Activated T-helper 2 cell treated with anti-CD3 and anti-CD28 coated beads, Interferon-gamma antibody, Interleukin-2, Interleukin-4, amounts not matched to agents 10 μg/mL and 5 μg/mL and 100 μg/mL, durations not matched to agents 14 hours and 24 hours and 36 hours (primary cell): Measurements from ENCODE around the gene RYK. TPM values are rescaled to one million over a fixed set of nuclear protein-coding genes. Genes with fewer than 3 reads are reported as not detected.
A peak's percentile ranks its signal among the peaks of the same experiment; 100 is the strongest.
"Not testable (repeated sequence)": the region's sequence is repeated elsewhere in the genome, so short reads cannot be mapped to it uniquely, and the experiment has no call there.

Experiments used
- DNase-seq: peaks from one replicate; pipeline ENCODE4 v3.0.0; 2021; ENCODE audit warnings: low spot score
- H3K27ac Mint-ChIP-seq: one replicate; pipeline ENCODE4 v1.8.0; 2021; ENCODE audit warnings: mixed read lengths
- H3K27me3 Mint-ChIP-seq: one replicate; pipeline ENCODE4 v1.8.0; 2021; ENCODE audit warnings: low read depth, mixed read lengths
- H3K36me3 Mint-ChIP-seq: one replicate; pipeline ENCODE4 v1.8.0; 2021; ENCODE audit warnings: low read depth, mixed read lengths
- H3K4me1 Mint-ChIP-seq: one replicate; pipeline ENCODE4 v1.8.0; 2021; ENCODE audit warnings: low read depth, mixed read lengths
- H3K4me3 Mint-ChIP-seq: one replicate; pipeline ENCODE4 v1.8.0; 2021; ENCODE audit warnings: low read depth, mild to moderate bottlenecking, moderate library complexity, mixed read lengths
- H3K9me3 Mint-ChIP-seq: one replicate; pipeline ENCODE4 v1.8.0; 2021; ENCODE audit warnings: mixed read lengths
- intact Hi-C: fragments of 100-400 bp; cut with micrococcal nuclease; formaldehyde crosslinking; loops from one replicate; pipeline ENCODE4 v1.15.1; 2023
- total RNA-seq: library from RNA; stranded (reverse); gene quantifications from 2 replicates; pipeline ENCODE4 v1.2.3, GENCODE V29; 2022

The RYK gene
- total RNA-seq, 1 donor from 2014 or later: 15.8 TPM

DNA sequence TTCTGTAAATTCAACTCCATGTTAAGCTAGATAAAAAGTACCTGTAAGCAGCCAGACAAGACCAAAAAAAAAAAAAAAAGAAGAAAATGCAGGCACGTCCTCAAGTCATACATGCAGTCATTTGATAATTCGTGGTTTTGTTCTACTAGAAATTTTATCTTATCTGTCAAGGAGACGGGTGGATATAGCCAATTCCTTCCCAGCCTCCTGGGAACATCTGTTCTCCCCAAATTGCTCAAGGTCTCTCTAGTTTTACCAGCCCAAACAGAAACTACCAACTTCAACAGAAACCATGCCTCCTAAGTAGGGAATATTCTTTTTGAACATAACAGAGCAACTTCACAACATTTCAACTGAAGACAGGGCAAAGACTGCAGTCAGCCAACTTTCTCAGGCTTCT, 19.5 kb downstream of the RYK start:
- no peaks in the 10 kb centered on the region for H3K9me3 Mint-ChIP-seq
- H3K4me3 Mint-ChIP-seq: no peak overlapping the region
- DNase-seq: no peak
- H3K27ac Mint-ChIP-seq: no peak overlapping the region
- H3K4me1 Mint-ChIP-seq: peaks cover 20% of the 10 kb centered on the region
- no peaks in the 10 kb centered on the region for H3K36me3 Mint-ChIP-seq
- intact Hi-C loops: no loop called here
- peaks cover 4% of the 10 kb centered on the region for H3K27me3 Mint-ChIP-seq

DNA sequence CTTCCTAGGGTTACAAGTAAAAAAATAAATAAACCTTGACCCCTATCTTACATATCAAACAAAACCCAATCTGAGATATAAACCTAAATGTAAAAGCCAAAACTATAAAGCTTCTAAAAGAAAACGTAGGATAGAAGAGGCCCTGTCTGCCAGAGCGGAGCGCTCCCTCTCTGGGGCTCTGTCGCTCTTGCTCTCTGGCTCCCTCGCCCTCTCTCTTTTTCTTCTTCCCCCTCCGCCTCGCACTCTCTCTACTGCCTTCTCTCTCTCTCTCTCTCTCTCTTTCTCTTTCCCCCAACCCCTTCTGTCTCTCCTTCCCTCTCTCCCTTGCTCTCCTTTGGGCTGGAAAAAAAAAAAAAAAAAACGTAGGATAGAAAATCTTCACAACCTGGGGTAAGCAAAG, 21.6 kb downstream of the RYK start:
- H3K9me3 Mint-ChIP-seq: no peaks in the 10 kb centered on the region
- H3K27me3 Mint-ChIP-seq: peaks cover 1% of the 10 kb centered on the region
- H3K27ac Mint-ChIP-seq: no peak overlapping the region
- no peak for DNase-seq
- H3K36me3 Mint-ChIP-seq: no peaks in the 10 kb centered on the region
- no peak overlapping the region for H3K4me3 Mint-ChIP-seq
- intact Hi-C loops: no loop called here
- peaks cover 15% of the 10 kb centered on the region for H3K4me1 Mint-ChIP-seq

DNA sequence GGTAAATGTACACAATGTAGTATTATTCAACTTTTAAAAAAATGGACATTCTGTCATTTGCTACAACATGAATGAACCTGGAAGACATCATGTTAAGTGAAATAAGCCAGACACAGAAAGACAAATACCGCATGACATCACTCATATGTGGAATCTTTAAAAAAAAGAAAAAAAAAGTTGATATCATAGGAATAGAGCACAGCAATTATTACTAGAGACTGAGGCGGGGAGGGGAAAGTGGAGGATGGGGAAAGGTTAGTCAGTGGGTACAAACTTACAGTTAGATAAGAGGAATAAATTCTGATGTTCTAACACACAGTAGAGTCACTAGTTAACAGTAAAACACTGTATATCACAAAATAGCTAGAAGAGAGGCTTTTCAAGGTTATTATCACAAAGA, 22.2 kb downstream of the RYK start:
- Mint-ChIP-seq H3K9me3 (no peaks in the 10 kb centered on the region), H3K4me1 (peaks cover 16% of the 10 kb centered on the region), H3K4me3 (no peak overlapping the region), H3K27me3 (peaks cover 1% of the 10 kb centered on the region), H3K27ac (no peak overlapping the region), H3K36me3 (no peaks in the 10 kb centered on the region)
- no peak for DNase-seq
- intact Hi-C loops: no loop called here

DNA sequence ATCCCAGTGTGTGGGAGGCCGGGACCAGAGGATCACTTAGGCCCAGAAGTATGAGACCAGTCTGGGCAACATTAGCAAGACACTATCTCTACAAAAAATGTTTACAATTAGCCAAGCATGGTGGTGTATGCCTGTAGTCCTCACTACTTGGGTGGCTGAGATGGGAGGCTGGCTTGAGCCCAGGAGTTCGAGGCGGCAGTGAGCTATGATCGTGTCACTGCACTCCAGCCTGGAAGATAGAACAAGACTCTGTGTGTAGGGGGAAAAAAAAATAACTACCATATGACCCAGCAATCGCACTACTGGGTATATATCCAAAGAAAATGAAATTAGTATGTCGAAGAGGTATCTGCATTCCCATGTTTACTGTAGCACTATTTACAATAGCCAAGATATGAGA, 22.6 kb downstream of the RYK start:
- no peaks in the 10 kb centered on the region for H3K36me3 Mint-ChIP-seq
- no peak overlapping the region for H3K27ac Mint-ChIP-seq
- H3K9me3 Mint-ChIP-seq: no peaks in the 10 kb centered on the region
- intact Hi-C loops: no loop called here
- no peak for DNase-seq
- peaks cover 16% of the 10 kb centered on the region for H3K4me1 Mint-ChIP-seq
- H3K4me3 Mint-ChIP-seq: no peak overlapping the region
- peaks cover 1% of the 10 kb centered on the region for H3K27me3 Mint-ChIP-seq

DNA sequence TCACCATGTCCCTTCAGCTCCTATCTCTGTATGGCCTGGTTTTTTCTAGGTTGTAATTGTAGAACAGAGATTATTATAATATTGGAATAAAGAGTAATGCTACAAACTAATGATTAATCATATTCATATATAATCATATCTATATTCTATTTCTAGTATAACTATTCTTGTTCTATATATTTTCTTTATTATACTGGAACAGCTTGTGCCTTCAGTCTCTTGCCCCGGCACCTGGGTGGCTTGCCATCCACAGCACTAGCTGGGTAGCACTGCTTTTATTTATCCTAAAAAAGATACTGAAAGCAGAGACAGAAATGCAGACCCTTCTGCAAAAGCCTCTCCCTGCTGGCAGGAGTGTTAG, 25.9 kb downstream of the RYK start:
- not testable (repeated sequence) for H3K4me3 Mint-ChIP-seq, H3K4me1 Mint-ChIP-seq, H3K27ac Mint-ChIP-seq, H3K36me3 Mint-ChIP-seq, H3K27me3 Mint-ChIP-seq, H3K9me3 Mint-ChIP-seq, DNase-seq
- intact Hi-C loops: loop anchor here (2.0 kb wide), 1 partner anchor 14 kb away; no protein-coding TSS in a partner anchor

DNA sequence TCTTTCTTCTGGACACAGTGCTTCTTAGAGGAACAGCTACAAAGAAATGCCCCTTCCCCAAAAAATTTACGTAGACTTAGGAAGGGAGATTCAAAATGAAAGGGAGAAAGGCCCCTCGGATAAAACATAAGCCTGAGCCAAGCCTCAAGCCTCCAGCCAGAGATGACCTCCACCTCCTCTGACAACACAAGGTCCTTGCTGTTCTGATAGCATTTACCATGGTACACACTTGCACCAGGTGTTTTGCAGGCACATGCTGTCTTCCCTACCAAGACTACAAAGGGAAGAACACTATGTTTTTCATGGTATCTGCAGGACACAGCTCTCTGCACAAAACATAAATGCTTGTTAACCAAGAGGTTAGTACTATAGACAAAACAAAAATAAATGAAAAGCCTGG, 27.8 kb downstream of the RYK start:
- Mint-ChIP-seq H3K4me3 (no peak overlapping the region), H3K9me3 (no peaks in the 10 kb centered on the region), H3K27ac (no peak overlapping the region), H3K36me3 (no peaks in the 10 kb centered on the region), H3K4me1 (peaks cover 5% of the 10 kb centered on the region), H3K27me3 (no peaks in the 10 kb centered on the region)
- intact Hi-C loops: no loop called here
- no peak for DNase-seq

DNA sequence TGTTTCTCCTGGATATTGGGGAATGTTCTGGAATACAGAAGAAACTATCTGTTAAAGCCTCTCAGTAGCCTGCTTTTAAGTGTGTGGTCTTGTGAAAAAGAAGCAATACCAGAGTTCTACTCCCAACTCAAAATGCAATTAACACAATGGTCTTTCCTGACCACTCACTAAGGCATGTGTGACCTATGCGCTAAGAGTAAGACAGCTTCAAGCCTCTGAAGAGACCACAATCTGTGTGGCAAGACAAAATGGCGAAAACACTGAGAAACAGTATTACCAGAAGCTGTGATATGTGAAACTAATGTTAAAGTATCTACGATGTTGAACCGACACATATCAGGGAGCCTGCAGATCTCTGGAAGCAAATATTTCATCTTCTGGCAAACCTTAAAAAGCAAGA, 33.8 kb downstream of the RYK start:
- no peak for DNase-seq
- no peaks in the 10 kb centered on the region for H3K36me3 Mint-ChIP-seq
- H3K27me3 Mint-ChIP-seq: peaks cover 6% of the 10 kb centered on the region
- intact Hi-C loops: loop anchor here (10.0 kb wide), 1 partner anchor 158 kb away; the partner anchor contains the start of gene AMOTL2
- H3K9me3 Mint-ChIP-seq: no peaks in the 10 kb centered on the region
- no peak overlapping the region for H3K4me3 Mint-ChIP-seq
- peaks cover 10% of the 10 kb centered on the region for H3K4me1 Mint-ChIP-seq
- no peak overlapping the region for H3K27ac Mint-ChIP-seq

DNA sequence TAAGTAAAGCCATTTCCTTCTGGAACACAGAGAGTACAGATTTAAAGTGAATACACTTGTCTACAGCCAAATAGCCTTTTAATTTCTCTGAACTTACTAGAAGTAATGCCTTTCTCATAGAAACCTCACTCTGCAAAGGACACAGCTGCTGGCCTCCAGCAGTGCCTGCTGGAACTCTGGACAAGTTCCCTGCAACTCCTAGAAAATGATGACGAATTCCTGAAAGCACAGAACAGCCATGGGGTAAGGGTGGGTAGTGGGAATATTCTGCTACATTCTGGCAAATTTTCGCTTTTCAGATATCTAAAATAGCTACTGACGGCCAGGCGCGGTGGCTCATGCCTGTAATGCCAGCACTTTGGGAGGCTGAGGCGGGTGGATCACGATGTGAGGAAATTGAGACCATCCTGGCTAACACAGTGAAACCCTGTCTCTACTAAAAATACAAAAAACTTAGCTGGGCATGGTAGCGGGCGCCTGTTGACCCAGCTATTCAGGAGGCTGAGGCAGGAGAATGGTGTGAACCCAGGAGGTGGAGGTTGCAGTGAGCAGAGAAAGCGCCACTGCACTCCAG, 34.4 kb downstream of the RYK start:
- Mint-ChIP-seq H3K27ac (no peak overlapping the region), H3K36me3 (no peaks in the 10 kb centered on the region), H3K4me3 (no peak overlapping the region), H3K4me1 (peaks cover 10% of the 10 kb centered on the region), H3K9me3 (no peaks in the 10 kb centered on the region), H3K27me3 (peaks cover 6% of the 10 kb centered on the region)
- no peak for DNase-seq
- intact Hi-C loops: loop anchor here (10.0 kb wide), 1 partner anchor 159 kb away; the partner anchor contains the start of gene AMOTL2

DNA sequence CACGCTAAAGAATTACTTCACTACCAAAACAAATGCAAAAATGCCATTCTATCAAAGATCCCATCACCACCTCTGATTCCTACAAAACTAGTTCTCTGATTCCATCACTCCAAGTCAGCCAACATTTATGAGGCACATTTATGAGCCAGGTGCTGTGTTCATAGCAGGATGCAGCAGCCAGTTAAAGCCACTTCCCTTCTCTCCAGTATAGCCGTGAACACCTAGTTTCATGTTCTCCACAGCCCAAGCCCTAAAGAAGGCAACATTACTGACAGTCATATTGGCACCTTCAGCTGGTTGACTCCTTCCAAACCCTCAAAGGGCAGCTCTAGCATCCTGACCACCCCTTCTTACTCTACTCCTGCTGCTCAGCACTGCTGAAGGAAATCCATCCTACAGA, 36.4 kb downstream of the RYK start:
- Mint-ChIP-seq H3K27me3 (peaks cover 6% of the 10 kb centered on the region), H3K36me3 (peaks cover 7% of the 10 kb centered on the region), H3K4me1 (peaks cover 10% of the 10 kb centered on the region), H3K4me3 (no peak overlapping the region), H3K27ac (no peak overlapping the region), H3K9me3 (no peaks in the 10 kb centered on the region)
- no peak for DNase-seq
- intact Hi-C loops: loop anchor here (5.0 to 10.0 kb wide), 2 partner anchors 38 to 161 kb away; partner anchors contain the start of genes AMOTL2 and RYK

DNA sequence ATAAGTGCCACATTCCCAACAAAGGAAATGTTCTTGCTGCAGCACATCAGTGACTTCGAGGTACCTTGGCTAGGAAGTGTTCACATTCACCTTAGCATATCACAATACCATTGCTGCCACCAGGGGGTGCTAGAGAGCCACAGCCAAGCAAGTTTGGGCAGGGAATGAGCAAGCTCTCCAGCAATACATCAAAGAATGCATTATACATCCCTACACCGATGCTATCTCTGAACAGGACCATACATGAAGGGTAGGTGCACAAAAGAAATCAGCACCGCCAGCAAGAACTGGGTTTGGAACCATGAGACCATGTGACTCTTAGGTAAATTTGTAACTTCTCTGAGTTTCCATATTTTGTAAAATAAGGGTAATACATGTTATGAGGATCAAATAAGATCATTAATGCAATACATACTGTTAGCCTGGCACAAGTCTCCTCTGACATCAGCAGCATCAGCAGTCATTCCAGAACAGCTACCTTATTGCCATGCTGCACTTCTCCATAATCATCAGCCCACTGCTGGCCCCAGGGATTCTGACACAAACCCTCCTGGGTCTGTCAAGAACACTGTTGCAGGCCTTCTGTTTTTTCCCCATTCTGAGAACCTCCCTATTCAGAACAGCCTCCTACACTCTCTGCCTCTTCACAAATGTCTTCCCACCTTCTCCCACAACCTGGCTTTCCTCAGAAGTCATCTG, 37.5 kb downstream of the RYK start:
- DNase-seq: peak; percentile 62
- intact Hi-C loops: loop anchor here (1.0 to 10.0 kb wide), 4 partner anchors 39 to 261 kb away; partner anchors contain the start of genes AMOTL2 and RYK
- H3K9me3 Mint-ChIP-seq: no peaks in the 10 kb centered on the region
- H3K4me1 Mint-ChIP-seq: peaks cover 10% of the 10 kb centered on the region
- H3K36me3 Mint-ChIP-seq: peaks cover 7% of the 10 kb centered on the region
- no peak overlapping the region for H3K27ac Mint-ChIP-seq
- H3K27me3 Mint-ChIP-seq: peaks cover 6% of the 10 kb centered on the region
- H3K4me3 Mint-ChIP-seq: no peak overlapping the region

DNA sequence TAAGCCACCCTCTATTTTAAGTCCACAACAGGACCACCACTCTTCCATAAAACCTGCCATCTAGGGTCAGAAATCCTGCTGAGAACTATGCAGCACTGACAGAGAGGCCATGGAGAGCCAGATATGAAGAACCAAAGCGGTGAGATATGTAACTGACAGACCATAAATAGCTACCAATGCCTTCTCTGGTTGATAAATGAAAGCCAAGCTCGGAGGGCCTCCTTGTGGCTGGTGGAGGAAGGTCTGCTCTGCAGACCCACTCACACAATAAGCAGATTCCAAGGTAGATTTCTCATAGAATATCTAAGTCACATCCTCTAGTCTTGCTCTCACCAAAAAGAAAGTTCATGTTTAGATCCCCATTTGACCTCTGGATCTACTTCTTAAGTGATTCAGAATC, 38.9 kb downstream of the RYK start:
- intact Hi-C loops: loop anchor here (5.0 to 10.0 kb wide), 2 partner anchors 41 to 163 kb away; partner anchors contain the start of genes AMOTL2 and RYK
- peaks cover 10% of the 10 kb centered on the region for H3K4me1 Mint-ChIP-seq
- H3K27ac Mint-ChIP-seq: no peak overlapping the region
- DNase-seq: no peak
- H3K36me3 Mint-ChIP-seq: peaks cover 7% of the 10 kb centered on the region
- H3K4me3 Mint-ChIP-seq: no peak overlapping the region
- H3K27me3 Mint-ChIP-seq: peaks cover 6% of the 10 kb centered on the region
- no peaks in the 10 kb centered on the region for H3K9me3 Mint-ChIP-seq

DNA sequence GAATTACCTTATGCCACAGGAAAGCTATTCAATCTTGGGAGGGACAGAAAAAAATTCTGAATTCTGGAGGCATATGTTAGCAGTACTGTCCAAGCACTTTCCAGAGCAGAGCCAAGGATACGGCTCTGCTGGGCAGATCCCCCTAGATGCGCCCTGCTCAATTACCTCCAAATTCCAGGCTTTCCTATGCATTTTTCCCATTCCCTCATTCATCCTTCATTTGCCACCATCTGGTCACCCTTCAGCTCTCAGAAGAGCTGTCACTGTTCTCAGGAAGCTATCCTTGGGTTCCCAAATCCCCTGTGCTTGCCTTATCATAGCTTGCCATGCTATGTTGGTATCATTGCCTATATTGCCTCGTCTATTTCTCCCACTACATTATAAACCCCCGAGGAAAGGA, 45.2 kb downstream of the RYK start:
- DNase-seq: no peak
- H3K4me3 Mint-ChIP-seq: no peak overlapping the region
- H3K9me3 Mint-ChIP-seq: no peaks in the 10 kb centered on the region
- no peaks in the 10 kb centered on the region for H3K4me1 Mint-ChIP-seq
- no peaks in the 10 kb centered on the region for H3K27me3 Mint-ChIP-seq
- no peak overlapping the region for H3K27ac Mint-ChIP-seq
- H3K36me3 Mint-ChIP-seq: no peaks in the 10 kb centered on the region
- intact Hi-C loops: no loop called here
